Omental fat pad (tissue), 4 donors: Measurements from ENCODE around the gene FSCN2. TPM values are rescaled to one million over a fixed set of nuclear protein-coding genes. Genes with fewer than 3 reads are reported as not detected.

ENCODE experiments used
- ATAC-seq: fragments of 150-250 bp; one replicate; pipeline ENCODE4 v1.9.1; 2016; ENCODE audit warnings: mild to moderate bottlenecking, moderate library complexity; ENCODE audit not compliant: low FRiP score
- DNase-seq: peaks from one replicate; pipeline ENCODE4 v3.0.0-alpha.2; 2019; ENCODE audit warnings: low spot score
- total RNA-seq, 4 donors: library from RNA; depleted of rRNA; stranded (reverse); fragments of >200 nt; gene quantifications; one replicate each; pipeline ENCODE4 v1.1.0, GENCODE V29; 2016
- TF ChIP-seq, protein P1 (sequence below), 3 donors: fragments of 450-650 bp; IDR thresholded peaks; one replicate each; pipeline ENCODE4 v1.5.1; 2016 to 2017; ENCODE audit warnings: antibody characterized with exemption in 3 of 3, mild to moderate bottlenecking in 3 of 3, moderate library complexity in 2 of 3

FSCN2 gene
- total RNA-seq, 4 donors from 2014 or later, result 0.31 to 0.95 (median 0.36) TPM; not detected in 1

- no peak for ATAC-seq
- DNase-seq, result no peak
- TF ChIP-seq, protein P1, sequence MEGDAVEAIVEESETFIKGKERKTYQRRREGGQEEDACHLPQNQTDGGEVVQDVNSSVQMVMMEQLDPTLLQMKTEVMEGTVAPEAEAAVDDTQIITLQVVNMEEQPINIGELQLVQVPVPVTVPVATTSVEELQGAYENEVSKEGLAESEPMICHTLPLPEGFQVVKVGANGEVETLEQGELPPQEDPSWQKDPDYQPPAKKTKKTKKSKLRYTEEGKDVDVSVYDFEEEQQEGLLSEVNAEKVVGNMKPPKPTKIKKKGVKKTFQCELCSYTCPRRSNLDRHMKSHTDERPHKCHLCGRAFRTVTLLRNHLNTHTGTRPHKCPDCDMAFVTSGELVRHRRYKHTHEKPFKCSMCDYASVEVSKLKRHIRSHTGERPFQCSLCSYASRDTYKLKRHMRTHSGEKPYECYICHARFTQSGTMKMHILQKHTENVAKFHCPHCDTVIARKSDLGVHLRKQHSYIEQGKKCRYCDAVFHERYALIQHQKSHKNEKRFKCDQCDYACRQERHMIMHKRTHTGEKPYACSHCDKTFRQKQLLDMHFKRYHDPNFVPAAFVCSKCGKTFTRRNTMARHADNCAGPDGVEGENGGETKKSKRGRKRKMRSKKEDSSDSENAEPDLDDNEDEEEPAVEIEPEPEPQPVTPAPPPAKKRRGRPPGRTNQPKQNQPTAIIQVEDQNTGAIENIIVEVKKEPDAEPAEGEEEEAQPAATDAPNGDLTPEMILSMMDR (IDR thresholded peaks at IDR 0.05), result no peak
Measured at GRCh38 chr17:81518113-81518784, 9.9 kb upstream of the FSCN2 start.

DNA sequence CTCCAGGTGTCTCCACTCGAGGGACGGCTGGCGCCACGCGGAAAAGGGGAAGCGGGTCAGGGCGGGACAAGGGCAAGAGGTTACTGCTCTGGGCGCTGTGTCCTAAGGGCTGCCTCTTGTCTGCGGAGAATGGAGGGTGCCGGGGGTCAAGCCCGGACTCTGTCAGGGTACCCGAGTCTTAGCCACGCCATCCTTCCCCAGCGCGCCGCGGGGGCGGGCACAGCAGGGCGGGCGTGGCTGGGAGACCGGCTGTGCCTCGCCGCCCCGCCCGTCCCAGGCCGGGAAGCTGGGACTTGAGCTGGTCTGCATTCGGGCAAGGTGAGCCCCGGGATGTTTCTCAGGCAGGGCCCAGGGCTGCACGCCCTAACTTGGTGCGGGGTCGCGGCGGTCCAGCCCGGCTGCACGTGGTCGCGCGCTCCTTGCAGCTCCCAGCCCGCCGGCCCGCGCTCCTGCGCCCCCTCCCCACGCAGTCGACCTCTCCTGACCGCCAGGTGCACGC, 9.3 kb upstream of the FSCN2 start:
- ATAC-seq, result no peak
- no peak for DNase-seq
- TF ChIP-seq, protein P1 (IDR thresholded peaks at IDR 0.05), result no peak

- ATAC-seq (no peak), DNase-seq (no peak)
- TF ChIP-seq, protein P1 (IDR thresholded peaks at IDR 0.05), result no peak
Measured at GRCh38 chr17:81519284-81520020, 8.7 kb upstream of the FSCN2 start.

- TF ChIP-seq, protein P1 (IDR thresholded peaks at IDR 0.05), result no peak
- no peak for DNase-seq
- ATAC-seq, result no peak
Measured at GRCh38 chr17:81520021-81520901, 7.9 kb upstream of the FSCN2 start.

DNA sequence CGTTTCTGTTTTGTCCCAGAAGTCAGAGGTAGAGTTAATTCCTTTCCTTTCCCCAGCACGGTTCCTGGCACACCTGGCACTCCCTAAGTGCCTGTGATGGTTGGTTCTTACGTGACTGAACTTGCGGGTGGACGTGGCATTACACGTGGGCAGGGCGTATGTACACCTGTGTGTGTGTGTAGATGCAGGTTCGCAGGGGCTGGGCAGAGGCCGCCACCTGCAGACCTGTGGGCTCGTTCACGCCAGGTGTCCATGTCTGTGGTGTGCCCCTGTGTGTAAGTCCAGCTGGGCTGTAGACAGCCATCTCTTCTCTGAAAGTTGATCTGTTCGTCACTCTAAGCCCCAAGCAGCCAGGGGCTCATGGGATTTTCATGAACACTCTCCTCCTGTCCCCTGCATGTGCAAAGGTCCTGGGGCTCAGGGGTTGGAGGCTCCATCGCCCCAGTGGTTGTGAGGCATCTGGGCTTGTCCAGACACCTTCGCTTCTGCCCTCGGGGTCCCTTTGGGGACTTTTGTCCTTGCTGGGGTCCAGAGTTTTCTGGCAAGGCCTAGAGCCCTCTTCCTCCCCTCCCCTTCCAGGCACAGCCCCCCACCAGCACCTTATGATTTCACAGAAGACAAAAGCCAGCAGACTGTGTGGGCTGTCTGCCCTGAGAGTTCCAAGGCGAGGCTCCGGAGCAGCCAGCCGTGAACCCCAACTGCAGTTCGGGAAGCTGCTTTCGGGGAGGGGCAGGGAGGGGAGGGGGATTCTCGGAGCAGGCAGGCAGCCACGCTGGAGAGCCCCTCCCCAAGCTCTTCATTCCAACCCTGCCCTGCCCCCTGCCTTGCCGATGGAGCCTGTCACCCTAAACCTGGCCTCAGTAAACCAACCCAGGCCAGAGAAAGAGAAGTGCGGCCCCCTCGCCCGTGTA, 5.4 kb upstream of the FSCN2 start:
- DNase-seq (no peak), ATAC-seq (no peak)
- TF ChIP-seq, protein P1 (IDR thresholded peaks at IDR 0.05), result no peak
